Measurements from ENCODE around the gene PMEPA1.

DNA sequence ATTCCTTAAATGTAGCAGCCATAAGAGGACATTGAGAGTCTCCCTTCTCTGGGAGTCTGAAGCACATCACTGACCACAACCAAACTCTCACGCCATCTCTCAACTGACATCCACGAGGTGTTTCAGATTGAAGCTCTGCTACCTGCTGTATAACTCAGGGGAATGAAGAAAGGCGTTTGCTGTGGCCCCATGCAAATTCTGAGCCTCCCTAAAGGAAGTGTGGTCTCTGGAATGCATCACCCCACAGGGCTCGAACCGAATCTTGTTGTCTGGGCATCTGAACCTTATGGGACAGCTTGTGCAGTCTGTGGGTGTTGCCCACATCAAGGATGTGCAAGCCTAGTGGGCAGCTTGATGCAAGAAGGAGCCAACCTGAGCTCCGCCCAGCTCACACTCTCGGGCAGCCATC lies 10.9 kb downstream of the PMEPA1 start:
- TF ChIP-seq, protein P1, sequence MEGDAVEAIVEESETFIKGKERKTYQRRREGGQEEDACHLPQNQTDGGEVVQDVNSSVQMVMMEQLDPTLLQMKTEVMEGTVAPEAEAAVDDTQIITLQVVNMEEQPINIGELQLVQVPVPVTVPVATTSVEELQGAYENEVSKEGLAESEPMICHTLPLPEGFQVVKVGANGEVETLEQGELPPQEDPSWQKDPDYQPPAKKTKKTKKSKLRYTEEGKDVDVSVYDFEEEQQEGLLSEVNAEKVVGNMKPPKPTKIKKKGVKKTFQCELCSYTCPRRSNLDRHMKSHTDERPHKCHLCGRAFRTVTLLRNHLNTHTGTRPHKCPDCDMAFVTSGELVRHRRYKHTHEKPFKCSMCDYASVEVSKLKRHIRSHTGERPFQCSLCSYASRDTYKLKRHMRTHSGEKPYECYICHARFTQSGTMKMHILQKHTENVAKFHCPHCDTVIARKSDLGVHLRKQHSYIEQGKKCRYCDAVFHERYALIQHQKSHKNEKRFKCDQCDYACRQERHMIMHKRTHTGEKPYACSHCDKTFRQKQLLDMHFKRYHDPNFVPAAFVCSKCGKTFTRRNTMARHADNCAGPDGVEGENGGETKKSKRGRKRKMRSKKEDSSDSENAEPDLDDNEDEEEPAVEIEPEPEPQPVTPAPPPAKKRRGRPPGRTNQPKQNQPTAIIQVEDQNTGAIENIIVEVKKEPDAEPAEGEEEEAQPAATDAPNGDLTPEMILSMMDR (IDR thresholded peaks at IDR 0.05; ENCODE audit: low read depth, low read length), result no peak
- no peak for TF ChIP-seq EZH2phosphoT487 (IDR thresholded peaks at IDR 0.05; ENCODE audit: low read depth)

Measured in OCI-LY3 (cell line).